Esophagus squamous epithelium (tissue), 4 donors: Measurements from ENCODE around the gene TTC31.

Experiments used
- POLR2A ChIP-seq, 4 donors: fragments of 450-650 bp; IDR thresholded peaks; one replicate each; pipeline ENCODE4 v1.6.1; 2017; ENCODE audit warnings: antibody characterized with exemption in 4 of 4, mild to moderate bottlenecking in 4 of 4, moderate library complexity in 3 of 4
- TF ChIP-seq, protein P1 (sequence below), 6 experiments: fragments of 450-650 bp in 4 of 6; fragments of 200-600 bp in 2 of 6; sonication (generic) in 2 of 6; IDR thresholded peaks; one replicate each; pipeline ENCODE4 v1.5.1; 2016 to 2019; ENCODE audit warnings: antibody characterized with exemption in 6 of 6, mild to moderate bottlenecking in 4 of 6, moderate library complexity in 4 of 6

DNA sequence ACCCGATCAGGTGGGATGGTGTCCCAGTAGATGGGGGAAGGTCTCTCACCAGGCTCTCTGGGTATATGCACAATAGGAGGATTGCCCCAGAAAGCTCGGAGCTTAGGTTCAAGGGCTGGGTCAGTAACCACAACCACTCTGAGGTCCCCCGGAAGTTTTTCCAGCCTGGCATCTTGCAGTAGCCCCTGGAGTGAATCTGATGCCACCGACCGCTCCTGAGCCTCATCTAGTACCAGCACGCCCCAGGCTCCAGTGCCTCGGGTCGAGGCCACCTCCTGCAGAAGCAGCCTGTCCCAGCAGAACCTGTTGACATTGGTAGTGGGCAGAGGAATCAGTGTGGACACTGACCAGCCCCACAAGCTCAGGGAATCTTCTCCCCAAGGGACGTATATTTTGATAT is 41.1 kb downstream of the TTC31 start:
- TF ChIP-seq, protein P1, sequence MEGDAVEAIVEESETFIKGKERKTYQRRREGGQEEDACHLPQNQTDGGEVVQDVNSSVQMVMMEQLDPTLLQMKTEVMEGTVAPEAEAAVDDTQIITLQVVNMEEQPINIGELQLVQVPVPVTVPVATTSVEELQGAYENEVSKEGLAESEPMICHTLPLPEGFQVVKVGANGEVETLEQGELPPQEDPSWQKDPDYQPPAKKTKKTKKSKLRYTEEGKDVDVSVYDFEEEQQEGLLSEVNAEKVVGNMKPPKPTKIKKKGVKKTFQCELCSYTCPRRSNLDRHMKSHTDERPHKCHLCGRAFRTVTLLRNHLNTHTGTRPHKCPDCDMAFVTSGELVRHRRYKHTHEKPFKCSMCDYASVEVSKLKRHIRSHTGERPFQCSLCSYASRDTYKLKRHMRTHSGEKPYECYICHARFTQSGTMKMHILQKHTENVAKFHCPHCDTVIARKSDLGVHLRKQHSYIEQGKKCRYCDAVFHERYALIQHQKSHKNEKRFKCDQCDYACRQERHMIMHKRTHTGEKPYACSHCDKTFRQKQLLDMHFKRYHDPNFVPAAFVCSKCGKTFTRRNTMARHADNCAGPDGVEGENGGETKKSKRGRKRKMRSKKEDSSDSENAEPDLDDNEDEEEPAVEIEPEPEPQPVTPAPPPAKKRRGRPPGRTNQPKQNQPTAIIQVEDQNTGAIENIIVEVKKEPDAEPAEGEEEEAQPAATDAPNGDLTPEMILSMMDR (IDR thresholded peaks at IDR 0.05) = no peak
- no peak for TF ChIP-seq POLR2A (IDR thresholded peaks at IDR 0.05)
